Stimulated activated naive CD8-positive, alpha-beta T cell treated with anti-CD3 and anti-CD28 coated beads, Interleukin-15, Interleukin-2, amounts not matched to agents 100 U/mL and 50 U/mL, for 24 hours (primary cell): ENCODE measurements around the gene SEMA6A.
"Not testable (repeated sequence)": the region's sequence is repeated elsewhere in the genome, so short reads cannot be mapped to it uniquely, and the experiment has no call there.

Experiments
- ATAC-seq: fragments of 150-1000 bp; cut with Tn5 transposase; one replicate; pipeline ENCODE4 v1.10.0; 2021
- DNase-seq: peaks from one replicate; pipeline ENCODE4 v3.0.0; 2021

Gene SEMA6A

GRCh38 chr5:116524051-116524904, 50.3 kb downstream of the SEMA6A start:
- ATAC-seq (no peak), DNase-seq (no peak)

- not testable (repeated sequence) for DNase-seq, ATAC-seq
These were observed 51.4 kb downstream of the SEMA6A start for GRCh38 chr5:116523182-116523581.

- DNase-seq (no peak), ATAC-seq (no peak)
These were observed 52.1 kb downstream of the SEMA6A start for GRCh38 chr5:116522356-116523136.

GRCh38 chr5:116521173-116521872, 53.3 kb downstream of the SEMA6A start:
- no peak for DNase-seq
- ATAC-seq = no peak

- ATAC-seq (no peak), DNase-seq (no peak)
These were observed 53.9 kb downstream of the SEMA6A start for GRCh38 chr5:116520771-116521170.

GRCh38 chr5:116518423-116518822, 56.2 kb downstream of the SEMA6A start:
- no peak for ATAC-seq
- DNase-seq = no peak

GRCh38 chr5:116517488-116517887, 57.1 kb downstream of the SEMA6A start:
- ATAC-seq (no peak), DNase-seq (no peak)

- no peak for ATAC-seq
These were observed 58.6 kb downstream of the SEMA6A start for GRCh38 chr5:116516021-116516420.

GRCh38 chr5:116514421-116514970, 60.1 kb downstream of the SEMA6A start:
- DNase-seq = no peak
- no peak for ATAC-seq

More at GRCh38 chr5:116516021-116516420, 58.6 kb downstream of the SEMA6A start:
- no peak for DNase-seq

GRCh38 chr5:116510517-116510916, 64.1 kb downstream of the SEMA6A start:
- DNase-seq (no peak), ATAC-seq (no peak)

- ATAC-seq (no peak), DNase-seq (no peak)
These were observed 65.0 kb downstream of the SEMA6A start for GRCh38 chr5:116509483-116510244.

GRCh38 chr5:116508835-116509234, 65.8 kb downstream of the SEMA6A start:
- no peak for DNase-seq
- ATAC-seq = no peak

GRCh38 chr5:116507941-116508655, 66.5 kb downstream of the SEMA6A start:
- ATAC-seq (no peak), DNase-seq (no peak)

- DNase-seq (no peak), ATAC-seq (no peak)
These were observed 67.5 kb downstream of the SEMA6A start for GRCh38 chr5:116507051-116507537.

GRCh38 chr5:116506488-116506887, 68.1 kb downstream of the SEMA6A start:
- ATAC-seq = no peak
- no peak for DNase-seq

GRCh38 chr5:116504593-116505166, 69.9 kb downstream of the SEMA6A start:
- ATAC-seq = no peak

GRCh38 chr5:116502616-116503015, 72.0 kb downstream of the SEMA6A start:
- DNase-seq (no peak), ATAC-seq (no peak)

More at GRCh38 chr5:116504593-116505166, 69.9 kb downstream of the SEMA6A start:
- no peak for DNase-seq

- DNase-seq (no peak), ATAC-seq (no peak)
These were observed 72.5 kb downstream of the SEMA6A start for GRCh38 chr5:116502138-116502537.

- ATAC-seq (no peak), DNase-seq (no peak)
These were observed 76.0 kb downstream of the SEMA6A start for GRCh38 chr5:116498503-116499048.

GRCh38 chr5:116497631-116498030, 77.0 kb downstream of the SEMA6A start:
- DNase-seq = no peak
- no peak for ATAC-seq
